Measurements from ENCODE around the gene TFE3. TPM values are rescaled to one million over a fixed set of nuclear protein-coding genes. Genes with fewer than 3 reads are reported as not detected.
A peak's percentile ranks its signal among the peaks of the same experiment; 100 is the strongest.

Gene TFE3
- total RNA-seq, 1 donor from 2014 or later: 42.5 TPM

GRCh38 chrX:49053223-49054072 is 10.3 kb upstream of the TFE3 start:
- Mint-ChIP-seq H3K27ac (ENCODE audit: unreplicated experiment) (peak overlapping the region; percentile 75), H3K27me3 (ENCODE audit: low read depth) (no peaks in the 10 kb centered on the region), H3K4me3 (ENCODE audit: unreplicated experiment) (peak overlapping the region; percentile 76), H3K36me3 (ENCODE audit: low read depth) (peaks cover 1% of the 10 kb centered on the region), H3K4me1 (ENCODE audit: low read depth) (peaks cover 31% of the 10 kb centered on the region), H3K9me3 (ENCODE audit: low read depth) (peaks cover 17% of the 10 kb centered on the region)
- DNase-seq (ENCODE audit: low spot score): no peak
- TF ChIP-seq CTCF (IDR thresholded peaks at IDR 0.05): no peak

GRCh38 chrX:49043987-49044281 is 777 bp upstream of the TFE3 start:
- DNase-seq (ENCODE audit: low spot score): no peak
- Mint-ChIP-seq H3K4me3 (ENCODE audit: unreplicated experiment) (peak overlapping the region; percentile 54), H3K27me3 (ENCODE audit: low read depth) (no peaks in the 10 kb centered on the region), H3K9me3 (ENCODE audit: low read depth) (peaks cover 5% of the 10 kb centered on the region), H3K4me1 (ENCODE audit: low read depth) (peaks cover 30% of the 10 kb centered on the region), H3K36me3 (ENCODE audit: low read depth) (peaks cover 5% of the 10 kb centered on the region), H3K27ac (ENCODE audit: unreplicated experiment) (peak overlapping the region; percentile 92)
- peak; percentile 26 for TF ChIP-seq CTCF (IDR thresholded peaks at IDR 0.05)

- Mint-ChIP-seq H3K4me3 (ENCODE audit: unreplicated experiment) (peak overlapping the region; percentile 90), H3K27ac (ENCODE audit: unreplicated experiment) (peak overlapping the region; percentile 96), H3K27me3 (ENCODE audit: low read depth) (no peaks in the 10 kb centered on the region), H3K4me1 (ENCODE audit: low read depth) (peaks cover 30% of the 10 kb centered on the region), H3K36me3 (ENCODE audit: low read depth) (peaks cover 10% of the 10 kb centered on the region), H3K9me3 (ENCODE audit: low read depth) (peaks cover 5% of the 10 kb centered on the region)
- DNase-seq (ENCODE audit: low spot score): peak; percentile 92
- TF ChIP-seq CTCF (IDR thresholded peaks at IDR 0.05): no peak
These were observed 457 bp downstream of the TFE3 start for GRCh38 chrX:49042581-49043219.

GRCh38 chrX:49041744-49042580 is 1.2 kb downstream of the TFE3 start:
- peaks cover 5% of the 10 kb centered on the region for H3K9me3 Mint-ChIP-seq (ENCODE audit: low read depth)
- no peak for DNase-seq (ENCODE audit: low spot score)
- peaks cover 30% of the 10 kb centered on the region for H3K4me1 Mint-ChIP-seq (ENCODE audit: low read depth)
- TF ChIP-seq CTCF (IDR thresholded peaks at IDR 0.05): no peak
- peaks cover 11% of the 10 kb centered on the region for H3K36me3 Mint-ChIP-seq (ENCODE audit: low read depth)
- H3K27me3 Mint-ChIP-seq (ENCODE audit: low read depth): no peaks in the 10 kb centered on the region
- H3K27ac Mint-ChIP-seq (ENCODE audit: unreplicated experiment): peak overlapping the region; percentile 96
- peak overlapping the region; percentile 90 for H3K4me3 Mint-ChIP-seq (ENCODE audit: unreplicated experiment)

- Mint-ChIP-seq H3K36me3 (ENCODE audit: low read depth) (peaks cover 11% of the 10 kb centered on the region), H3K27ac (ENCODE audit: unreplicated experiment) (peak overlapping the region; percentile 96), H3K4me1 (ENCODE audit: low read depth) (peaks cover 30% of the 10 kb centered on the region), H3K27me3 (ENCODE audit: low read depth) (no peaks in the 10 kb centered on the region), H3K4me3 (ENCODE audit: unreplicated experiment) (peak overlapping the region; percentile 90), H3K9me3 (ENCODE audit: low read depth) (peaks cover 5% of the 10 kb centered on the region)
- DNase-seq (ENCODE audit: low spot score): no peak
- no peak for TF ChIP-seq CTCF (IDR thresholded peaks at IDR 0.05)
These were observed 2.7 kb downstream of the TFE3 start for GRCh38 chrX:49040376-49040955.

All from chondrocyte (in vitro differentiated cells).